ENCODE data around the gene SSC5D. TPM values are rescaled to one million over a fixed set of nuclear protein-coding genes. Genes with fewer than 3 reads are reported as not detected.

The SSC5D gene
- total and polyA plus RNA-seq, 10 donors: 0.61 to 30.6 (median 16.2) TPM

- WGBS, 5 donors: 73 to 77% (median 76%) methylated on average over 13 of the region's 13 CpGs
- Histone ChIP-seq H3K4me1 (no peaks in the 10 kb centered on the region), H3K27ac (no peak overlapping the region), H3K4me3 (no peak overlapping the region), H3K36me3 (no peaks in the 10 kb centered on the region), H3K9me3 (no peaks in the 10 kb centered on the region), H3K27me3 (replicated peaks in 1 of 7) (peaks cover 0 to 49% (median 4%) of the 10 kb centered on the region in 7 donors)
- DNase-seq: no peak
- intact Hi-C loops (cut with DNase I; ENCODE audit: low total_unique reads): no loop called here
- TF ChIP-seq POLR2A (IDR thresholded peaks at IDR 0.05): no peak
- TF ChIP-seq POLR2AphosphoS5 (IDR thresholded peaks at IDR 0.05): no peak
- no peak for TF ChIP-seq CTCF (IDR thresholded peaks at IDR 0.05 in 8 of 11, conservative IDR thresholded peaks at IDR 0.05 in 3 of 11)
Observed at GRCh38 chr19:55552620-55553019, 64.4 kb downstream of the SSC5D start.

GRCh38 chr19:55553217-55554182, 65.3 kb downstream of the SSC5D start:
- Histone ChIP-seq H3K9me3 (no peaks in the 10 kb centered on the region), H3K27ac (no peak overlapping the region), H3K36me3 (no peaks in the 10 kb centered on the region), H3K4me3 (no peak overlapping the region), H3K27me3 (replicated peaks in 1 of 7) (peaks cover 0 to 43% (median 4%) of the 10 kb centered on the region in 7 donors), H3K4me1 (no peaks in the 10 kb centered on the region)
- TF ChIP-seq POLR2A (IDR thresholded peaks at IDR 0.05) (no peak), POLR2AphosphoS5 (IDR thresholded peaks at IDR 0.05) (no peak), CTCF (IDR thresholded peaks at IDR 0.05 in 8 of 11, conservative IDR thresholded peaks at IDR 0.05 in 3 of 11) (no peak)
- DNase-seq: no peak
- intact Hi-C loops (cut with DNase I; ENCODE audit: low total_unique reads): no loop called here
- whole genome bisulfite sequencing, 5 donors: 66 to 84% (median 75%) methylated on average over 13 of the region's 13 CpGs

- Histone ChIP-seq H3K4me1 (no peaks in the 10 kb centered on the region), H3K36me3 (no peaks in the 10 kb centered on the region), H3K27ac (no peak overlapping the region), H3K9me3 (no peaks in the 10 kb centered on the region), H3K4me3 (no peak overlapping the region), H3K27me3 (replicated peaks in 1 of 7) (peaks cover 0 to 40% (median 4%) of the 10 kb centered on the region in 7 donors)
- 87 to 94% (median 90%) methylated on average over 9 of the region's 9 CpGs for WGBS, 5 donors
- TF ChIP-seq POLR2AphosphoS5 (IDR thresholded peaks at IDR 0.05) (no peak), CTCF (IDR thresholded peaks at IDR 0.05 in 8 of 11, conservative IDR thresholded peaks at IDR 0.05 in 3 of 11) (no peak), POLR2A (IDR thresholded peaks at IDR 0.05) (no peak)
- no peak for DNase-seq
- intact Hi-C loops (cut with DNase I; ENCODE audit: low total_unique reads): no loop called here
Observed at GRCh38 chr19:55554302-55554701, 66.1 kb downstream of the SSC5D start.

GRCh38 chr19:55554741-55555152, 66.5 kb downstream of the SSC5D start:
- Histone ChIP-seq H3K36me3 (no peaks in the 10 kb centered on the region), H3K27ac (no peak overlapping the region), H3K4me3 (no peak overlapping the region), H3K27me3 (replicated peaks in 1 of 7) (peaks cover 0 to 40% (median 3%) of the 10 kb centered on the region in 7 donors), H3K4me1 (no peaks in the 10 kb centered on the region), H3K9me3 (no peaks in the 10 kb centered on the region)
- 76 to 90% (median 83%) methylated on average over 8 of the region's 8 CpGs for WGBS, 5 donors
- intact Hi-C loops (cut with DNase I; ENCODE audit: low total_unique reads): no loop called here
- DNase-seq: no peak
- TF ChIP-seq CTCF (IDR thresholded peaks at IDR 0.05 in 8 of 11, conservative IDR thresholded peaks at IDR 0.05 in 3 of 11) (no peak), POLR2AphosphoS5 (IDR thresholded peaks at IDR 0.05) (no peak), POLR2A (IDR thresholded peaks at IDR 0.05) (no peak)

Data from spleen (tissue), 11 donors.